ENCODE measurements around the gene RALGPS2.

DNA sequence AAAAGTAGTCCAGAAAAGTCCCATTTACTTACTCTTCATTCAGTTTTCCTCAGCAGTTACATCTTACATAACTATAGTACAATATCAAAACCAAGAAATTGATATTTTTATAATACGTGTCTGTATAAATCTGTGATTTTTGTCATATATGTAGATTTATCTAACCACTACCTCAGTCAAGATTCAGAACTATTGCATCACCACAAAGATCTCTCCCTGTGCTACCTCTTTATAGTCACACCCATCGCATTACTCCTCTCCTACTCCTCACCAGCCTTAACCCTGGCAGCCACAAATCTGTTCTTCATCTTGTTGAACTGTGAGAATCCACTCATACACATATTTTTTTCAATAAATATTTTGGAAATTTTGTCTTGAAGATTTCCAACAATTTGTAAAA lies 72.5 kb downstream of the RALGPS2 start:
- TF ChIP-seq ZBTB7A (tag by site-specific recombination; IDR thresholded peaks at IDR 0.05; ENCODE audit: low read depth), result no peak
- TF ChIP-seq ZBTB17 (tag by site-specific recombination; IDR thresholded peaks at IDR 0.05), result no peak
- TF ChIP-seq, protein P1, sequence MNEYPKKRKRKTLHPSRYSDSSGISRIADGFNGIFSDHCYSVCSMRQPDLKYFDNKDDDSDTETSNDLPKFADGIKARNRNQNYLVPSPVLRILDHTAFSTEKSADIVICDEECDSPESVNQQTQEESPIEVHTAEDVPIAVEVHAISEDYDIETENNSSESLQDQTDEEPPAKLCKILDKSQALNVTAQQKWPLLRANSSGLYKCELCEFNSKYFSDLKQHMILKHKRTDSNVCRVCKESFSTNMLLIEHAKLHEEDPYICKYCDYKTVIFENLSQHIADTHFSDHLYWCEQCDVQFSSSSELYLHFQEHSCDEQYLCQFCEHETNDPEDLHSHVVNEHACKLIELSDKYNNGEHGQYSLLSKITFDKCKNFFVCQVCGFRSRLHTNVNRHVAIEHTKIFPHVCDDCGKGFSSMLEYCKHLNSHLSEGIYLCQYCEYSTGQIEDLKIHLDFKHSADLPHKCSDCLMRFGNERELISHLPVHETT (tag by site-specific recombination; IDR thresholded peaks at IDR 0.05), result no peak
- TF ChIP-seq ZNF626 (tag by site-specific recombination; IDR thresholded peaks at IDR 0.05), result no peak

Data from HEK293 (cell line).